Effector memory CD4-positive, alpha-beta T cell (primary cell): ENCODE measurements around the gene LRRC40.

Experiments
- DNase-seq, 3 donors: peaks; one replicate each; pipeline ENCODE4 v3.0.0-alpha.2; 2020
- H3K27ac ChIP-seq: 2 replicates; pipeline ENCODE4 v1.7.0; 2013; ENCODE audit warnings: mild to moderate bottlenecking, low read length, moderate library complexity; ENCODE audit not compliant: insufficient read depth, poor library complexity, severe bottlenecking
- H3K27me3 ChIP-seq: replicated peaks from 2 replicates; pipeline ENCODE4 v1.7.0; 2013; ENCODE audit warnings: mild to moderate bottlenecking, low read length; ENCODE audit not compliant: insufficient read depth, control insufficient read depth, poor library complexity, severe bottlenecking
- H3K36me3 ChIP-seq: 2 replicates; pipeline ENCODE4 v1.7.0; 2013; ENCODE audit warnings: mild to moderate bottlenecking, low read length, moderate library complexity; ENCODE audit not compliant: control insufficient read depth, insufficient read depth
- H3K4me1 ChIP-seq: 2 replicates; pipeline ENCODE4 v1.7.0; 2013; ENCODE audit warnings: low read length, mild to moderate bottlenecking; ENCODE audit not compliant: control insufficient read depth, insufficient read depth, poor library complexity, severe bottlenecking
- H3K4me3 ChIP-seq: 2 replicates; pipeline ENCODE4 v1.7.0; 2013; ENCODE audit warnings: low read length, low read depth, mild to moderate bottlenecking; ENCODE audit not compliant: insufficient read depth, poor library complexity, severe bottlenecking
- H3K9me3 ChIP-seq: 2 replicates; pipeline ENCODE4 v1.7.0; 2013; ENCODE audit warnings: mild to moderate bottlenecking, low read length, moderate library complexity; ENCODE audit not compliant: control insufficient read depth

The LRRC40 gene

GRCh38 chr1:70142075-70142474 is 63.3 kb downstream of the LRRC40 start:
- no peak for DNase-seq
- no peaks in the 10 kb centered on the region for H3K27me3 ChIP-seq
- no peaks in the 10 kb centered on the region for H3K4me1 ChIP-seq
- no peaks in the 10 kb centered on the region for H3K9me3 ChIP-seq
- peaks cover 1% of the 10 kb centered on the region for H3K36me3 ChIP-seq
- H3K27ac ChIP-seq = no peak overlapping the region
- no peak overlapping the region for H3K4me3 ChIP-seq

- H3K36me3 ChIP-seq = no peaks in the 10 kb centered on the region
- no peak overlapping the region for H3K27ac ChIP-seq
- H3K4me1 ChIP-seq = no peaks in the 10 kb centered on the region
- H3K27me3 ChIP-seq = no peaks in the 10 kb centered on the region
- no peak for DNase-seq
- H3K9me3 ChIP-seq = no peaks in the 10 kb centered on the region
- H3K4me3 ChIP-seq = no peak overlapping the region
These were observed 64.5 kb downstream of the LRRC40 start for GRCh38 chr1:70140894-70141293.

- DNase-seq = no peak
- no peaks in the 10 kb centered on the region for H3K9me3 ChIP-seq
- H3K27ac ChIP-seq = no peak overlapping the region
- no peaks in the 10 kb centered on the region for H3K4me1 ChIP-seq
- H3K4me3 ChIP-seq = no peak overlapping the region
- no peaks in the 10 kb centered on the region for H3K27me3 ChIP-seq
- no peaks in the 10 kb centered on the region for H3K36me3 ChIP-seq
These were observed 65.0 kb downstream of the LRRC40 start for GRCh38 chr1:70140343-70140742.

GRCh38 chr1:70134148-70134547 is 71.2 kb downstream of the LRRC40 start:
- no peak overlapping the region for H3K4me3 ChIP-seq
- H3K36me3 ChIP-seq = no peaks in the 10 kb centered on the region
- no peak for DNase-seq

GRCh38 chr1:70117046-70117445 is 88.3 kb downstream of the LRRC40 start:
- H3K4me3 ChIP-seq = no peak overlapping the region
- no peaks in the 10 kb centered on the region for H3K27me3 ChIP-seq
- H3K27ac ChIP-seq = no peak overlapping the region
- H3K9me3 ChIP-seq = no peaks in the 10 kb centered on the region
- DNase-seq = no peak
- no peaks in the 10 kb centered on the region for H3K4me1 ChIP-seq
- no peaks in the 10 kb centered on the region for H3K36me3 ChIP-seq

More at GRCh38 chr1:70134148-70134547, 71.2 kb downstream of the LRRC40 start:
- Histone ChIP-seq H3K9me3 (no peaks in the 10 kb centered on the region), H3K27ac (no peak overlapping the region), H3K4me1 (no peaks in the 10 kb centered on the region), H3K27me3 (no peaks in the 10 kb centered on the region)

GRCh38 chr1:70115315-70115714 is 90.1 kb downstream of the LRRC40 start:
- H3K9me3 ChIP-seq = no peaks in the 10 kb centered on the region
- H3K4me3 ChIP-seq = no peak overlapping the region
- H3K4me1 ChIP-seq = no peaks in the 10 kb centered on the region
- no peaks in the 10 kb centered on the region for H3K27me3 ChIP-seq
- no peaks in the 10 kb centered on the region for H3K36me3 ChIP-seq
- DNase-seq = no peak
- no peak overlapping the region for H3K27ac ChIP-seq

- Histone ChIP-seq H3K36me3 (no peaks in the 10 kb centered on the region), H3K9me3 (no peaks in the 10 kb centered on the region), H3K27ac (no peak overlapping the region), H3K27me3 (no peaks in the 10 kb centered on the region), H3K4me3 (no peak overlapping the region), H3K4me1 (no peaks in the 10 kb centered on the region)
- DNase-seq = no peak
These were observed 92.5 kb downstream of the LRRC40 start for GRCh38 chr1:70112838-70113237.

- H3K4me3 ChIP-seq = no peak overlapping the region
These were observed 96.1 kb downstream of the LRRC40 start for GRCh38 chr1:70109241-70109640.

GRCh38 chr1:70103770-70104169 is 101.6 kb downstream of the LRRC40 start:
- Histone ChIP-seq H3K9me3 (no peaks in the 10 kb centered on the region), H3K27ac (no peak overlapping the region), H3K4me1 (no peaks in the 10 kb centered on the region), H3K4me3 (no peak overlapping the region), H3K27me3 (no peaks in the 10 kb centered on the region), H3K36me3 (no peaks in the 10 kb centered on the region)
- DNase-seq = no peak

More at GRCh38 chr1:70109241-70109640, 96.1 kb downstream of the LRRC40 start:
- Histone ChIP-seq H3K27ac (no peak overlapping the region), H3K9me3 (no peaks in the 10 kb centered on the region), H3K36me3 (no peaks in the 10 kb centered on the region), H3K4me1 (no peaks in the 10 kb centered on the region), H3K27me3 (no peaks in the 10 kb centered on the region)
- DNase-seq = no peak

- Histone ChIP-seq H3K36me3 (no peaks in the 10 kb centered on the region), H3K4me1 (no peaks in the 10 kb centered on the region), H3K27ac (no peak overlapping the region), H3K9me3 (no peaks in the 10 kb centered on the region), H3K27me3 (no peaks in the 10 kb centered on the region), H3K4me3 (no peak overlapping the region)
- DNase-seq = no peak
These were observed 103.6 kb downstream of the LRRC40 start for GRCh38 chr1:70101774-70102173.

- Histone ChIP-seq H3K36me3 (no peaks in the 10 kb centered on the region), H3K27me3 (no peaks in the 10 kb centered on the region), H3K9me3 (no peaks in the 10 kb centered on the region), H3K4me1 (no peaks in the 10 kb centered on the region), H3K27ac (no peak overlapping the region), H3K4me3 (no peak overlapping the region)
- no peak for DNase-seq
These were observed 104.1 kb downstream of the LRRC40 start for GRCh38 chr1:70101231-70101630.
